Fibroblast of skin of scalp (primary cell): ENCODE results near the gene IL17B. TPM values are rescaled to one million over a fixed set of nuclear protein-coding genes. Genes with fewer than 3 reads are reported as not detected.

Source experiments
- DNase-seq: peaks from one replicate; pipeline ENCODE4 v3.0.0-alpha.2; 2013
- polyA plus RNA-seq, 2 experiments: library from polyadenylated mRNA; unstranded; fragments of 120-200 nt; gene quantifications; one replicate each; pipeline ENCODE4 v1.2.1, GENCODE V29; 2013; ENCODE audit not compliant: insufficient read length in 2 of 2

Gene IL17B, protein sequence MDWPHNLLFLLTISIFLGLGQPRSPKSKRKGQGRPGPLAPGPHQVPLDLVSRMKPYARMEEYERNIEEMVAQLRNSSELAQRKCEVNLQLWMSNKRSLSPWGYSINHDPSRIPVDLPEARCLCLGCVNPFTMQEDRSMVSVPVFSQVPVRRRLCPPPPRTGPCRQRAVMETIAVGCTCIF
- 5.5 TPM for polyA plus RNA-seq (2013, experiment 1 of 2; ENCODE audit: insufficient read length)
- 12.9 TPM for polyA plus RNA-seq (2013, experiment 2 of 2; ENCODE audit: insufficient read length)

DNA sequence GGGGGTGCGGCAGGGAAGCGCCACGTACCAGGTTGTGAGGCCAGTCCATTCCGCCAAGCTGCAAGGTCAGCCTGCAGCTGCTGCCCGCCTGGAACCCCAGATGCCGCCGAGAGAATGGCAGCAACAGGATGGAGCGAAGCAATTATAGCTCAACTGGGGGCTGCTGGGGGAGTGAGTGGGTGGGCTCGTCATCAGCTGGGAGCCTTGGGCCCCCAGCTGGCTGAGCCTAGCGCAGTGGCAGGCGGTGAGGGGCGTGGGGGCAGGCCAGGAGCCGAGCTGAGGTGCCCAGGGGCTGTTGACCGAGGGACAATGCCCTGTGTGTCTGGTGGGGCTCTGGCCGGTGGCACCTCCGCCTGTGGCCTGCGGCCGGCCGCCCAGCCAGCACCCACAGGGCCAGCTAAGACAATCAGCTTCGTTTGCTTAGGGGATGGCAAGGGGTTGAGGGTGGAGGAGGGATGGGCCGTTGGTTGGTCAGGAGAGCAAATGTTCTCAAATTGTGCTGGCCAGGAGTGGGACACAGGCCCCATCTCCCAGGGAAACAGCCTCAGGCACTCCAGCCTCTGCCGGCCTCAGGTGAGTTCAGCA is at the start of gene IL17B:
TSS of gene IL17B (minus strand) at position 116 of the 585 bp plus-strand sequence. CDS start at position 49, 67 bp downstream.
- no peak for DNase-seq

DNA sequence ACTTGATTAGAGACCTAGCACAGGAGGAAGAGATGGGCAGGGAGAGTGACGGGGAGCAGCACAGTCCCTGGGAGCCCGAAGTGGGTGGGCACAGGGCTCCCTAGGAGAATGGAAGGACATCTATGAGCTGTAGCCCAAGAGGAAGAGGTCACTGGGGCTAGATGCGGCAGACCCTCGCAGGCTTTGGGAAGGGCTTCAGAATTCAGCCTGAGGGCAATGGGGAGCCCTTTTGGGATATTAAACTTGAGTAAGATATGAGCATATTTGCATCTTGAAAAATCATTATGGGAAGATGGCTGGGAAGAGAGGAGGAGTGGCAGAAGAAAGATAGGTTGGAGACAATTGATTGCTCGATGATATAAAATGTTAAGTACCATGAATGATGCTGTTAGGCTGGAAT is 48.9 kb upstream of the IL17B start:
- DNase-seq, result no peak

DNA sequence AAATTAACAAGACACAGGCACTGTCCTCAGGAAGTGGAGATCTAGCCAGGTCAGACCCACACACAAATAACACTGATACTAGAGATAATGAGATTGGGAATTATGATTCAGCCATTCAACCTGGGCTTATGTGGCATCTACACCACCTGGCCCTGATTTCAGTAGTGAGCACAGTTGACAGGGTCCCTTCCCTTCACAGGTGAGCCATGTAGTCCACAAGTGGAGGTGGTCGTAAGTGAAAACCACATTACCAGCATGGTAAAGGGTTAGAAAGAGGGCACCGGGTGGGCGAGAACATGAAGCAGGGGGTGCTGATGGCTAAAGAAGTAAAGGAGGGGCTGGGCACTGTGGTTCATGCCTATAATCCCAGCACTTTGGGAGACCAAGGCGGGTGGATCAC is 48.3 kb upstream of the IL17B start:
- no peak for DNase-seq

DNA sequence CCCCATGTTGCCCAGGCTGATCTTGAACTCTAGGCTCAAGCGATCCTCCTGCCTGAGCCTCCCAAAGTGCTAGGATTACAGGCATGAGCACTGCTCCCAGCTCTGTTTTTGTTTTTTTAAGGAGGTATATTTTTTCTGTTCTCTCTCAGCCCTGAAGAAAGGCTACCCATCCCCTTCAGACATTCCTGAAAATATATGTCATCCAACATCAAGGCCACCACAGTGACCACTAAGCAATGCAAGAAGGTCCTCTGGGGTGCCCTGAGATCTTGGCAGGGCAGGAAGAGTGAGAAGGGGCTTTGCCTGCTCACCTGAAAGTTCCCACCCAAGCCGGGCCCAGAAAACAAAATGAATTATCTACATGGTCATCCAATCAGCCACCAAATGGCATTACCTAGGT is 47.8 kb upstream of the IL17B start:
- DNase-seq, result peak; percentile 59

DNA sequence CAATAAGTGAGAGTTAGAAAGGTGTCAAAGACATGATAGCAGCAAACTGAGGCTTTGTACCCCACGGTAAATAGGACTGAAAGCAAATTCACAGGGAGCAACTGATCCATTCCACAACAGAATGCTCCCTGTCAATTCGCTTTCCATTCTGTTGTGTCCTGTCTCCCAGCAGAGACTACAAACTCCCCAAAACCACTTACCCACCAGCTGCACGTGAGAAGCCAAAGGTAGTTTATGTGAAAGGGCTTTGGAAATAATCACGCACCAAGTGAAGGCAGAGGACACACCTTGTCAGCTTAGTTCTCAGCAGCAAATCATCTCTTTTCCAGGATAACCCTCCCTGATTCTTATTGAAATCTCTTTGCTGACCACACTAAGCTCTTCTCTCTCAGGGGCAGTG is 46.6 kb upstream of the IL17B start:
- DNase-seq, result no peak

DNA sequence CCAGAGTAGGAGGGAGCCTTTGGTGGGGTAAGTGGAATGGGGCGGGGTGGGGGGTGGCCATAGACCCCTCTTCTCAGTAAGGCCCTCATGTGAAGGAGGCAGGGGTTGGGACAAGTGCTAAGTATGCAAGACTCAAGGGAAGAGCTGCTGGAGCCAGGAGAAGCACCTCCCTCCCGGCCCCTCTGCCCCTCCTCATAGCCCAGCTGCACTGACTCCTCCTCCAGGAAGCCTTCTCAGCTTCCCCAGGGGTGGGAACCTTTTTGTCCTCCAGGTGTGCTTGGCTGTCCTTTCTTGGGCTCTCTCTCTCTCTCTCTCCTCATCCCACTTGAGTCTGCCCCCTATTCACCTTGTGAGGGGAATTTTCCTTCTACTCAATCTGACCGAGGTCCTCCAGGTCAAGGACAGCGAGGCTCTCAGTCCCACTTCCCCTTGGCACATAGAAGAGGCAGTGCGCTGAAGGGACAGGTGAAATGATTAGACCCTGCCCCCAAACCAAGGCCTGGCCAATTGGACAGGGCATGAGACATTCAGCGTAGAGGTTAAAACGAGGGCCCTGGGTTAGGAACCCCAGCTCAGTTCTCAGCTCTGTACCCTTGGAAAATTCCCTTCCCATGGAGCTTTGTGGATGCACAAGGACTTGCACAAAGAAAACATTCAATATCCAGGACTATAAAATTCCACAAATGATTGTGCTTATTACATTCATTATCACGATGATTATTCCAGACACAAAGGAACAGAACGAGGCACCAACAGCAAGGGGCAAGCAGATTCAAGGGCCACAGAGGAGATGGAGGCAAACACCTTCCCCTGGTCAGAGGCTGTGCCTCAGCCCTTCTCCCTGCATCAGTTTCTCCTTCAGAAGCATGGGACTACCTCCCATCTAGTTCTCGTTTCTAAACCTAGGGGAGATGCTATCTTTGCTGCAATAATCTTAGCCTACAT is 45.6 kb upstream of the IL17B start:
- DNase-seq, result peak; percentile 24

DNA sequence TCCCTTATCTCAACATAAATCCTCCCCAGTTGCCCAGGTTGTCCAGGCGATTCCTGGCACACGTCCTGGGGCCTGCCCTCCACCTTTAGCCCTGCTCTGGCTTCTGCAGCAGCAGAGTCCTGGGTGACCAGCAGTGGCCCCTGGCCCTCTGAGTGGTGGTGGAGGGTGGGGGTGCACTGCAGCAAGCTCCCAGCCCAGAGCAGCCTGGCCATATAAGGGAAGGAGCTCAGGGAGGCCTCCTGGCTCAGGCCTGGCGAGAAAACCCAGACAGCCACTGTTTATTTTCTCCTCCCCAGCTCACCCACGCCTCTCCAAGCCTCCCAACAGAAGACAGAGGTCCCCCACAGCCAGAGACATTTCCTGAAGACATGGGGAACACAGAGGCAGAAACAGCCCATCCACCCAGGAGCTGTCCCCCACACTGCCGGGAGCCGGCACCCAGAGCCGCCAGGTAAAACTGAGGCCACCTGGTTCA is 44.7 kb upstream of the IL17B start:
- peak; percentile 60 for DNase-seq

DNA sequence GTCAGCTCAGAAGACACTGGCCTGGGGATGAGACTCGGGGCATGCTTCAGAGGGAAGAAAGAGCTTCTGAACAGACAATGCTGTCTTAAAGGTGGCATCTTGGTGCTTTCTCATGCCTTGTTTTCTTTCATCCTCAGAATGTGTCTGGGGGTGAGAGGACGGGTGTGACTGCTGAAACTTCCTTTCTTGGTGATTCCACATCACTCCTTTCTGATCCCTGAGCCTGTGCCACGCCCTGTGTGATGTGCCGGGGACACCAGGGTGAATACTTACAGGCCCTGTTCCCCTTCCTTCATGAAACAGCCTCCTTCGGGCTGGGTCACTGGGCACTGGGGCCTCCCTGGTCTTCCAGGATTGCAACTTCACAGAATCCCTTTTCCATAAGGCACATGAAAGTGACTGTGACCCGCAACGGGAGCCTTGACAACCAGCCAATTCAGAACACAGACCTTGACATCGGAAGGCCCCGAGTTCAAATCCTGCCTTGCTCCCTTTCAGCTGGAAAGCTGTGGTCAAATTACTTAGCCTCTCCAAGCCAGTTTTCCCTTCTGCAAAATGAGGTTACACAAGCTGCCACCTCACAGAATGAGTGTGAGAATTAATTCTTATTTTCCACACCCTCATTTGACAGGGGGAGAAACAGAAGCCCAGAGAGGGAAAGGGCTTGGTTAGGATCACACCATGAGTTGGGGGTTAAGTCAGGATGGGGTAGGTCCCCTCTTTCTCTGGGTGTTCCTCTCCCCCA is 44.1 kb upstream of the IL17B start:
- peak; percentile 31 for DNase-seq

DNA sequence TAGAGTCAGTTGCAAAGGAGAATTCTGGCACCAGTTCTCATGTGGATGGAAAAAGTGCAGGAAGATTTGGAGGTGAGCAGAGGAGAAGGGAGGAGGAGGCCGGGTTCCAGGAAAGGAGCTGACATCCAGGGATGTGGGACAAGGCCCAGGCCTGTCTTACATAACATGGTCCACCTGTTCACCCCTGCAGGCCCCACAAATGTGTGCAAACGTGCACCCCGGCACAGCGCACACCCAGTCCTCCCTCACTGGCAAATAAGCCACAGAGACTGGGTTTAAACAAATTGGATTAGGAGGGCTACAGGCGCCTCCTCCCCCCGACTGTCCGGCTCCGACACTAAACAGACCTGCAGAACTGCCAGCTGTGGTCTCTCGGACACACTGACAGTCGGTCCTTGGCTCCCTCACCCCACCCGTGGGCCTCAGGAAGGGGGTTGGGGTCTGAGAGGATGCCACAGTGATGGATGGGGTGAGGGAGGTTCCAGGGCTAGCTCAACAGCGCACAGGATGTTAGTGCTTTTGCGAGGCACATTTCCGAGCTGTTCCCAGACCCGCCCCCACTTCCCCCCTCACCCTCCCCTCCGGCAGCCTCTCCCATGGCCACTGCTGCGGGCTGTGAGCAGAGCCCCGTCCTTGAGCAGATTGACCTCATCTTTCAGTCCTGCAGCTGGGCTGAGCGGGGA is 43.4 kb upstream of the IL17B start:
- peak; percentile 53 for DNase-seq

DNA sequence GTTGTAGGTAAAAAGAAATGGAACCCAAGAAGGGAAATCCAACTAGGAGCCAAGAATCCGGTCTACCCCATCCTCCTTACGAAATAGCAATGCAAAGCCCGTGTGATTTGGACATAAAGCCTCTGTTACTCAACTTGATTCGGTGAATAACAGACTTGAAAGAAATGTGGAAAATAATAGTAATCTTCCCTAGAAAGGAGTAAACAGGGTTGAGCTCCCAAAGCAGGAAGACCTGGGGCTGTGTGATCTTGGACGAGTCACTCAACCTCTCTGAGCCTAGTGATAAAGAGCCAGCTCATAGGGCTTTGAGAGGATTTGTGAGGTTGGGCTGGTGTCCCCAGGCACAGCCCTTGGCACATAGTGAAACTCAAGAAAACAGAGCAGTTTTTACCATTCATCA is 42.7 kb upstream of the IL17B start:
- peak; percentile 28 for DNase-seq

DNA sequence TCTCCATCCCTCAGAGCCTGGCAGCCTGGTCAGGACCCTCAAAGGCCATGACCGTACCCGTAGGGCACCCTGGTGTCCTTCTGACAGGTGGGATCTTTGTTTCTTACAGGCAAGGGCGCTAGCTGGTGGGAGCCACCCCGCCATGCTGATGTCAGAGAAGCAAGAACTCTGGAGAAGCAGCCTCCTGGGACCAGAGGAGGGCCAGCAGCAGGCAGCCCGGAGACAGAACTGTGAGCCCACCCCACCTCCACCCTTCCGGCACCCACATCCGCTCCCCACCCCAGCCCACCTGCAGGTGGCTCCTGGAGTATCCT is 42.2 kb upstream of the IL17B start:
- peak; percentile 14 for DNase-seq

DNA sequence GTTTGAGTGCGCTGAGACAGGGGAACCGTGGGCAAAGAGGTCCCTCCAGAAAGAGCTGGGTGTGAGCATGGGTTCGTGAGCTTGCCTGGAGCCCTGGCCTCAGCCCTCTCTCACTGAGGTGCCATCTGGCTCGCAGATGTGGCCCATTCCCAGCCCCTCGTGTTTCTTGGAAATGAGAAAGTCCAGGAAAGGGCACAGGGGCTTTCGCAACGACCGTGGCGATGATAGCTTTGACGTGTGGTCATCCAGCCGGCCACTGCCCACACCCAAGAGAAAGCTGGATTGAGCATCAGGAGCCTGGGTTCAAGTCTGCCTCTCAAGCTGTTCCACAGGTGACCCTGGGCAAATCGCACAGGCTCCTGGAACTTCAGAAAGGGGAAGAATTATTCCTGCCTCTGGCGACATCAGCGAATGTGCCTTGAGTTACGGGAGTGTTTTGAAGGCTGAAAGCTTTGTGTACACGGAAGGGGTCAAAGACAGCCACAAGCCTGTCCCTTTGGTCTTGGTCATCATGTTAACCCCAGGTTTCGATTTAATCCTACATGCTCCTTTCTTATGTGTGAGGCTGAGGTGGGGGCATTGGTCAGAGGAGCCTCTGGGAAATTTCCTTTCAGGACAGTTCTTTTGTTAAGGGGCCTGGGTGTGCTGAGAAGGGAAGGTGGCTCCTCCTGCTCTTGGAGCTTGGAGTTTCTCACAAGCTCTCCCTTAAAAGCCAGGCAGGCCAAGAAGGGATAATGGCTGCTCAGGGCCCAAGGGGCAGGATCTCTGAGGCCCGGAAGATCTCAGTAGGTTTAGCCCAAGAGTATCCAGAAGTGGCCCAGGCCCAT is 41.7 kb upstream of the IL17B start:
- peak; percentile 33 for DNase-seq

DNA sequence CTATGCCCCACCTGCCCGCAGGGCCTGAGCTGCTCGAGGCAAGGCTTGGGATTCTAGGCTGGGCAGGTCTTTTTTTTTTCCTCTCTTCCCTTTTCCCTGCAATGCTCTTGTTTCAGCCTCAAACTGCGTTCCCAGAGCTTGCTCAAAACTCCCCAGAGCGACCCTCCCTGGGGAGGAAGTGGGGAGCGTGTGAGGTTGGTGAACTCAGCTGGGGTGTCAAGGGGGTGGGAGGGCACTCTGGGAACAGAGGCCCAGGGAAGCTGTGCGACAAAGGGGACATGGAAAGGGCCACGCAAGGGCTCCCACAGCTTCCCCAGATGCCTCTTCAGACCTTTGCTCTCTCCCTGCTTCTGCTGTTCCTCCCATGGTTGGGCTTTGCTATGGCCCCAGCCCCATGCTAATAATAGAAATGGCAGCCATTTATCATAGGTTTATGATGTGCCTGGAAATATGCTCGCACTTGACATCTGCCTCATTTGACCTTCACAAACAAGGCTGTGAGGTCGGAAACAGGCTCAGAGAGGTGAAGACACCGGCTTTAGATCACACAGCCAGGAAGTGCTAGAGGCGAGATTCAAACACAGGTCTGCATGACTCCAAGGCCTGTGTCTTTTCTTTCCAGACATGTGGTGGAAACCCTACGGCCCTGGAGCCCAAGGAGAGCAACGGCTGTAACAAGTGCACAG is 40.9 kb upstream of the IL17B start:
- peak; percentile 56 for DNase-seq

DNA sequence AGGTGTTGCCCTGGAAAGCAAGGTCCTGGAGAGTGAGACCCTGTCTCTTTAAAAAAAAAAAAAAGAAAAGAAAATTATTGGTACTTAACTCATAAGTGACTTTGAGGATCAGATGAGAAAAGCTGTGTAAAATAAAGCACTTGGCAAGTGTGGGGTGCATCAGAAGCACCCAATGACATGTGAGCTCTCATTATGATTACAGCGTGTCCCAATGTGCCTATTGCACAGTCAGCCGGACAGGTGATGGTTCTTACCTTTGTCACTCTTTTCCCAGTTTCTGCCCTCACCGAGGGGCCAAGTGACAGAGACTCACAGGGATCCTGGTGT is 40.4 kb upstream of the IL17B start:
- DNase-seq, result no peak

DNA sequence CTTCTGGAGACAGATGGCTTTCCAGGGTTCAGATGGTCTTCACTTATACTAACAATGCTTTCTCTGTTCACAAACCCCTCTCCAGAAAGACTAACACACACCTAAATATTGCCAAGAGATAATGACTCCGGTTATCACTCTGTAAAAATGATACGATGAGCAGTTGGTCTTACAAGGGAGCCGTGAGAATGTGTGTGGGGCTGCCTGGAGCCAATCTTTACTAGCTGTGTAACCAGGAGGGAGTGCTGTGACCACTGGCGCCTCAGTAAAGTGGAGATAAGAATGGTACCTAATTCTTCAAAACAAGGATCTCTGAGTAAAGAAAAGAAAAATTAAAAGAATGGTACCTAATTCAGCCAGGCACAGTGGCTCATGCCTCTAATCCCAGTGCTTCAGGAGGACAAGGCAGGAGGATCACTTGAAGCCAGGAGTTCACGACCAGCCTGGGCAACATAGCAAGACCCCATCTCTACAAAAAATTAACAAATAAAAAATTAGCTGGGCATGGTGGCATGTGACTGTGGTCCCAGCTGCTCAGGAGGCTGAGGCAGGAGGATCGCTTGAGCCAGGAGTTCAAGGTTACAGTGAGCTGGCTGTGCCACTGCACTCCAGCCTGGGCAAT is 39.9 kb upstream of the IL17B start:
- DNase-seq, result no peak

DNA sequence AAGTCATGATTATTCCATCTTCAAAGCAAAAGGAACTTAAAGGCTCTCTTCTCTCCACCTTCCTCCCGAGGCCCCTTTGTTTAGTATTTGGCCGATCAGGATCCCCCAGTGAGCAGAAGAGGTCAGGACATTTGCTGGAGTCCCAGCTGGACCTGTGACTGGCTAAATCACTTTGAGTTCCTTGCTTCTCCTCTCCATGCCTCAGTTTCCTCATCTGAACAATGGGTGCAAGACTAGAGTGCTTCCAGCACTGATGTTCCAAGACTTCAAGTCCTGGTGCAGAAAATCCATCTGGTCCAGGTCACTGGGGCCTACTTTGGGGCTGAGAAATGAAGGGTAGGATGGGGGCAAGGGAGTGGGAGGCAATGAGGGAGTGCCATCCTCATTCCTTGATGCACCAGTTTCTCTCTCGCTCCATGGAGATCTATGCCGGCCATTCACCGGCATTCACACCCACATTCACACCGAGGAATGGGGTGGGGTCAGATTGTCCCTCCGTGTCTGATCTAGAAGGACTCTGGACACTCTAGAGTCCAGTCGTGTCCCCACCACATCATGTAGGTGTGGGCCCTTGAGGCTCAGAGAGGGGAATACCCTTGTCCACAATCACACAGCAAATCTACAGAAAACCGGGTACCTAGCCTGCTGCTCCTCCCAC is 38.7 kb upstream of the IL17B start:
- DNase-seq, result peak; percentile 42

DNA sequence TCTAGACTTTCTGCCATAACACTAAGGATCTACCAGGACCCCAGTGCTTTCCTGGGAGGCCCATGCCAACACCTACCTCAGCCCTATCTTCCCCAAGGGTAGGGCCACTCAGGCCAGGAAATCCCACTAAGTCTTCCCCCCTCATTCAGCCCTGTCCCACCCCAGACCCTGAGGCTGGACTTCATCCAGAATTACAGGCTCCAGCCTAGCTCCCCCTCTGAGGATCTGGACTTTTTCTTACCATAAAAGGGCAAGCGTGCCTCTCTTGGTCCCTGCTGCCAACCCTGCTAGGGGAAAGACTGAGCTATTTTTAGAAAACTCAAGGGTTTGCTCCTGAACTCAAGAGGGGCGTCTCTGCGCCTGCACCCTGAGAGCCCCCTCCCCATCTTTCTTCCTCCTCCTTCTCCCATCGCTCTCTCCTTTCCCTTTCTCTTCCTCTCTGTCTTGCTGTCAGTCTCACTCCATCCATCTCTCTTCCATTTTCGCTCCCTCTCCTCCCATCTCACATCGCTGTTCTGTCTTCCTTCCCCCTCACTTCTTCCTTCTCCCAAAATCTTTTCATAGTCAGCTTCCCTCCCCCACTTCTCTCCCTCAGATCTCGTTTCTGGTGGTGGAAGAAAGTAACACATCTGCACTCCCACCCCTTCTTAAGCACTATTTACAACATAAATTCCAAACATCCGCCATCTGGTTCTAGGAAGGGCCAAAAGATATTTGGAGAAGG is 38.1 kb upstream of the IL17B start:
- DNase-seq, result peak; percentile 71

DNA sequence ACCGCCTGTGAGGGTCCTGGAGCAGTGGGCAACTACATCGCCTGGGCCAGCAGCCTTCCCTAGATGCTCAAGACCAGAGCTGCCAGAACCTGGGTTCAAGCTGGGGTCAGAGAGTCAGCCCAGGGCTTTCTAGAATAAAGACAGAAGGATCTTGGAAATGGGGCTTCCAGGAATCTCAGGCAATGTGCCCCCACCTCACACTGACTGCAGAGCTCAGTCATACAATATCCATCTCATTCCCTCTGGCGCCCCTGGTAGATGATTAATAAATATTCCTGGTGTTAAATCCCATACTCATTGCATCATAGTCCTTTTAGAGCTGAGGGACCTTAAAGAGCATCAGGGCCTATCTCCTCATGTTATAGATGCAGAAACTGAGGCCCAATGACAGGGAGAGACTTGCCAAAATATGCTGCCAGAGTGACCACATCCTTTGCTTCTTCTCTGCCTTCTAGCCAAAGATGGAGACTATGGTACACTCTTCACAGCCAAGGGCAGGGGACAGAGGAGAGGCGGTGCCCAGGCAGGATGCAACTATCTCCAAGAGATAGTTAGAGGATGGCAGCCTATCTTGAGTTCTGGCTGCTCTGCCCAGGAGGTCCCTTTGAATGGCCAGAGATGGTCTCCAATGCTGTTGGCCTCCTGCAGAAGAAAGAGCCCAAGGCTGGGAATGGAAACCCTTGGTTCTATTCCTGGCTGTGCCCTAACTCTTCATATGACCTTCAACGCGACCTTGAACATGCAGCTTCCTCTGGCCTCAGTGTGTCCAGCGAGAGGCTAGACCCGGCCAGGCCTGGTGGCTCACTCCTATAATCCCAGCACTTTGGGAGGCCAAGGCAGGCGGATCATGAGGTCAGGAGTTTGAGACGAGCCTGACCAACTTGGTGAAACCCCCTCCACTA is 36.2 kb upstream of the IL17B start:
- peak; percentile 65 for DNase-seq
